HG02798 (cell line): Measurements from ENCODE around the gene AGAP6.
"Not testable (repeated sequence)": the region's sequence is repeated elsewhere in the genome, so short reads cannot be mapped to it uniquely, and the experiment has no call there.

ENCODE experiments used
- ATAC-seq: cut with Tn5 transposase; IDR thresholded peaks from one replicate; pipeline ENCODE4 v1.9.1; 2021; ENCODE audit warnings: mild to moderate bottlenecking; ENCODE audit not compliant: unreplicated experiment, poor library complexity

Gene AGAP6

GRCh38 chr10:50021646-50022045 lies 33.4 kb downstream of the AGAP6 start:
- no peak for ATAC-seq

- ATAC-seq: not testable (repeated sequence)
These were observed 36.6 kb downstream of the AGAP6 start for GRCh38 chr10:50024716-50025383.

- ATAC-seq: no peak
These were observed 37.4 kb downstream of the AGAP6 start for GRCh38 chr10:50025627-50026026.

GRCh38 chr10:50027195-50027594 lies 39.0 kb downstream of the AGAP6 start:
- no peak for ATAC-seq

GRCh38 chr10:50033481-50033880 lies 45.3 kb downstream of the AGAP6 start:
- no peak for ATAC-seq

- ATAC-seq: not testable (repeated sequence)
These were observed 47.1 kb downstream of the AGAP6 start for GRCh38 chr10:50035337-50035736.

GRCh38 chr10:50044941-50045664 lies 56.9 kb downstream of the AGAP6 start:
- ATAC-seq: no peak

GRCh38 chr10:50046457-50046856 lies 58.3 kb downstream of the AGAP6 start:
- not testable (repeated sequence) for ATAC-seq

GRCh38 chr10:50047594-50047993 lies 59.4 kb downstream of the AGAP6 start:
- ATAC-seq: not testable (repeated sequence)

GRCh38 chr10:50051995-50052660 lies 63.9 kb downstream of the AGAP6 start:
- peak; percentile 76 for ATAC-seq

- not testable (repeated sequence) for ATAC-seq
These were observed 64.7 kb downstream of the AGAP6 start for GRCh38 chr10:50052778-50053376.

GRCh38 chr10:50055494-50056292 lies 67.5 kb downstream of the AGAP6 start:
- not testable (repeated sequence) for ATAC-seq

- ATAC-seq: not testable (repeated sequence)
These were observed 68.4 kb downstream of the AGAP6 start for GRCh38 chr10:50056654-50057053.

- ATAC-seq: not testable (repeated sequence)
These were observed 70.5 kb downstream of the AGAP6 start for GRCh38 chr10:50058727-50059126.

- ATAC-seq: not testable (repeated sequence)
These were observed 71.7 kb downstream of the AGAP6 start for GRCh38 chr10:50059946-50060345.
